ENCODE results near the gene ABCA5.

- TF ChIP-seq CTCF (IDR thresholded peaks at IDR 0.05) (no peak), POLR2AphosphoS5 (IDR thresholded peaks at IDR 0.05) (no peak), EP300 (IDR thresholded peaks at IDR 0.05) (no peak)
These were observed 90.5 kb downstream of the ABCA5 start for GRCh38 chr17:69236464-69236863.

Measured in suprapubic skin (tissue), 4 donors.